ENCODE measurements around the gene SAPCD1.
"Not testable (repeated sequence)": the region's sequence is repeated elsewhere in the genome, so short reads cannot be mapped to it uniquely, and the experiment has no call there.

Gene SAPCD1

DNA sequence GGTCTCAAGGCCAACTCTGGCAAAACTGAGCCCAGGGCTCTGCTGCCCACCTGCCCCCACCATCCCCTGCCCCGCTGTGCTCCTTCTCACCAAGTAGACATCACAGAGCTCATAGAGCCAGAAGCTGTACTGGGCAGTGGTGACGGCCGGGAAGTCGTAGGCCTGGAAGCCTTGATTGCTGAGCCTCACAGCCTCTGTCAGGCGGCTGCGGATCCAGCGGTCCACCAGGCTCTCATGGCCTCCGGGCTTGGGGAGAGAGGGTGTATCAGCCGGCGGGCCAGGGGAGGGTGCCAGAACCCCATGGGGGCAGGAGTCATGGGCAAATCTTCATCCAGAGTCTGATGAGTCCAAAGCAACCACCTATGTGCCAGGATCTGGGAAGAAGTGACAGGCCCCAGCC lies 17.5 kb downstream of the SAPCD1 start:
- no peak for DNase-seq

GRCh38 chr6:31780507-31781243 lies 18.2 kb downstream of the SAPCD1 start:
- DNase-seq = no peak

- DNase-seq = no peak
Measured at GRCh38 chr6:31781244-31782125, 19.0 kb downstream of the SAPCD1 start.

- no peak for DNase-seq
Measured at GRCh38 chr6:31782126-31782855, 19.8 kb downstream of the SAPCD1 start.

DNA sequence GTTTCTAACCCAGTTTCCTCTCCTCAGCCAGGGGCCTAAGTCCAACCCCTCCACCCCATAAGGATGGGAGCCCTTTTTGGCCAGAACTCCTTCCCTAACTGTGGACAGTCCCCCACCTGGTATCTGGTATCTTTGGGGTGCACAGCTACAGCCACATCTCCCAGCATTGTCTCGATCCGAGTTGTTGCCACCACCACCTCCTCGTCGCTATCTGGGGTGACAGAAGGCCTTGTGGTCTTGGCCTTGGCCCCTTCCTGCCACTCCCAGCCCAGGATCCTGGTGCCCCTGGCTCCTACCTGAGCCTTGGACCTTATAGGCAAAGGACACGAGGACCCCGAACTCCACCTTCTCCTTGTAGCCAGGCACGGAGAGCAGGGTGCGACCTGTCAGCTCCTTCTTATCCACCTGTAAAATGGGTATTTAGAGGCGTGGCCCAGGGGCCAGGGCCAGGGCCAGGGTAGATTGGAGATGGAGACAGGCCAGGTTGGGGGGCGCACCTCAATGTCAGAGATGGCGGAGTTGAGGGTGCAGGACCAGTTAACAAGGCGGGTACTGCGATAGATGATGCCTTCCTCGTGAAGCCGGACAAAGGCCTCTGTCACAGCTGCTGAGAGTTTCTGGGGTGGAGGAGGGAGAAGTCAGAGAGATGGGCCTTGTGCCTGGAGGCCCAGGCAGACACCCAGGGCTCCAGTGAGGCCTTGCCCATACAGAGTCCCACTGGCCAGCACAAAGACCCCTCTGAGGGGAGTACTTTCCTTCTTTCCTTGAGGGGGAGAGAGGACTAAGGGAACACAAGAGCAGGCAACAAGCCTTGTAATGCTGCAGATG lies 21.9 kb downstream of the SAPCD1 start:
- no peak for DNase-seq

DNA sequence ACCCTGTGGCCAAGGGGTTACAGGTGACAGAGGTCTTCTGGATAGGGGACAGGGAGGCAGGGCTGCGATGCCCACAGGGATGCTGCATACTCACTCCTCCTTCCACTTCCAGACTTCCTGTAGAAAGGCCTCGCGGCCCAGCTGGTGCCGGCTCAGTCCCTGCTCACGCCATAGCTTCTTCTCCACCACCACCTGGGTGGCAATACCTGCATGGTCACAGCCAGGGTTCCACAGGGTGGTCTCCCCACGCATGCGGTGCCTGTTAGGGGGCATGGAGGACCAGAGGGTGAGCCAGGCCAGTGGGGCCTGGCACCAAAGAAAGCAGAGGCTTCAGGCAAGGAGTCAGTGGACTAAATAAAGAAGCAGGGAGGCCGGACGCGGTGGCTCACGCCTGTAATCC lies 23.0 kb downstream of the SAPCD1 start:
- no peak for DNase-seq

- DNase-seq = peak; percentile 57
Measured at GRCh38 chr6:31791324-31792089, 29.1 kb downstream of the SAPCD1 start.

GRCh38 chr6:31792090-31792374 lies 29.6 kb downstream of the SAPCD1 start:
- DNase-seq = no peak

GRCh38 chr6:31792761-31793171 lies 30.3 kb downstream of the SAPCD1 start:
- no peak for DNase-seq

DNA sequence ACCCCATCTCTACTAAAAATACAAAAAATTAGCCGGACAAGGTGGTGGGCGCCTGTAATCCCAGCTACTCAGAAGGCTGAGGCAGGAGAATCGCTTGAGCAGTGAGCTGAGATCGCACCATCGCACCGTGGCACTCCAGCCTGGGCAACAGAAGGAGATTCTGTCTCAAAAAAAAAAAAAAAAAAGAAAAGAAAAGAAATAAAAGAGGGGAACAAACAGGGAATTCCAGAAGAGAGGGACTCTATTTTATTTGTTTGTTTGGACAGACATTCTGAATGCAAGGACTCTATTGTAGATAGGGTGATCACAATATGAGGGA lies 31.4 kb downstream of the SAPCD1 start:
- not testable (repeated sequence) for DNase-seq

DNA sequence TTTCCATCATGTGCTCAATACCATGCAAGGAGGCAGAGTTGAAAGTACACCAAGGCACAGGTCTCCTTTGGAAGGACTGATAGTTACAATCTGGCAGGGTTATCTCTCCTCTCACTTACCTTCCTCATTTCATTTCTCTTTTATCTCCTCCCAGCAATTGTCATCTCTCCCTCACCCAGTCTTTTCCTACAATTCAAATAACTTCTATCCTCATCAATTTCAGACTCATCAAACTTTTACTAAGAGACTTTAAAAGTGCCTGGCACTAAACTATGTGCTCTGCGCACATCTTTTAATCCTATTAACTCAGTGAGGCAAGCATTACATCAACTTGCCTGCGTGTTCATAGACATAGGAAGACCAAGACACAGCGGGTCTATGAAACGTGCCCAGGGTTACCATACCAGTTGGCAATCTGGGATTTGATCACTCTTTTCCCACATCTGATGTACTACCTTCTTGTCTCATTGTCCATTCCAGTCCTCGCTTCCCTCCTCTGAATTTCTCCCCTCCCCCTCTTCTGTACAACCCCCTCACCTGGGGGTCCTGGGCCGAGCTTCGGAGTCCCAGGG lies 31.9 kb downstream of the SAPCD1 start:
- DNase-seq = no peak

DNA sequence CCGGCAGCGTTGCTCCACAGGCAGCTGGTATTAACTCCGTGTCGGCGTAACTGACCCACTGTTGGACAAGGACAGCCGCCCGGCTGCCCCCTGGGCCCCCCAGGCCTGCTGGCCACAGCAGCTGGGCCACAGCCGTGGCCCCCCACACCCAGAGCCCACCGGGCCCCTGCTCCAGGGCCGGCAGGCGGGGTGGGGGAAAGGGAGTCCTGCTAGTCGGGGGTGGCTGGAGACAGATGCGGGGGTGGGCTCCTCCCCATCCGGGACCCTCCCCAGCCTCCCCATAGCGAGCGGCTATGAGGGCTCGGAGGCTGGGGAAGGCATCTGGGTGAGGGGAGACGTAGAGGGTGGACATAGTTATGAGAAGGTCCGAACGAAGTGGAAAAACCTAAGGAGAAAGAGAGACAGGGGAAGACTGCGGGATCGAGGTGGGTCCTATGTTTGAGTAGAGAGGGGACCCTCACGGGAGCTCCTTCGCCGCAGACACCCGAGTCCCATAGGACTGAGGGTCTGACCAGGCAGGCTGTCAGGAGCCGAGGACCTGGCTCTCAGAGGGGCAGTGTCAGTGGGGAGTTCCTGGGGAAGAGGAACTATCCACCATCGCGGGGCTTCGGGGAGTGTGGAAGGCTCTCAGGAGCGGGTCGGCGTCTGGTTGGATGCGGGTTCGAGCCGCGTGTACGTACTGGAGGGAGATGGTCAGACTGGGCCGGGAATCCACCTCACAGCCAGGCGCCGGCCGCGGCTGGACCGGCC lies 32.6 kb downstream of the SAPCD1 start:
- no peak for DNase-seq

DNA sequence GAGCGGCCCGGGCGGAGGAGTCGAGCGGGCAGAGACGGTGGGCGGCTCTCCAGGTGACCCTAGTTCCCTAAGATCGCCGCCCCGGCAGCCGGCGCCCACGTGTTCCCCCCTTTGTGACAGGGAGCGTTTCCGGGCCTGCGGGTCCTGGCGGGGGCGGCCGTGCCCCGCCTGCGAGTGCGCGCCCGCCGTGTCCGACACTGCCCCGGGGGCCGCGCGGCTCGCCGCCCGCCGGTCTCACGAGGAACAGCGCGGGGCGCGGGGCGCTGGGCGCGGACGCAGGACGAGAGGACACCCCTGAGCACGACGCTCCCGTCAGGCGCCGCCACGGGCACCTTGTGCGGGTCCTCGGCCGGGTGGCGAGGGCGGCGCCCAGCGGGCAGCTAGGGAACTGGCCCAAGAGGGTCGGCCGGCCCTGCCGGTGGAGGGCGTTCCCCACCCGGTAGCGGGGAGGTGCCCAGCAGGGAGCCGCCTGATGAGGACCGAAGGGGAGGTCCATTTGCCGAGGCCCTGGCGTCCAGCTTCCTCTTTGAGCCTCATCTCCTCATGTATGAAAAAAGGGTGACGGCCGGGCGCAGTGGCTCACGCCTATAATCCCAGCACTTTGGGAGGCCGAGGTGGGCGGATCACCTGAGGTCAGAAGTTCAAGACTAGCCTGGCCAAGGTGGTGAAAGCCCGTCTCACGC lies 33.3 kb downstream of the SAPCD1 start, which contains the start of gene VARS1:
Gene VARS1, minus strand, starts transcription at position 137 of the 683 bp plus-strand sequence. CDS start 535 bp downstream, outside the sequence.
- DNase-seq = peak; percentile 92

DNA sequence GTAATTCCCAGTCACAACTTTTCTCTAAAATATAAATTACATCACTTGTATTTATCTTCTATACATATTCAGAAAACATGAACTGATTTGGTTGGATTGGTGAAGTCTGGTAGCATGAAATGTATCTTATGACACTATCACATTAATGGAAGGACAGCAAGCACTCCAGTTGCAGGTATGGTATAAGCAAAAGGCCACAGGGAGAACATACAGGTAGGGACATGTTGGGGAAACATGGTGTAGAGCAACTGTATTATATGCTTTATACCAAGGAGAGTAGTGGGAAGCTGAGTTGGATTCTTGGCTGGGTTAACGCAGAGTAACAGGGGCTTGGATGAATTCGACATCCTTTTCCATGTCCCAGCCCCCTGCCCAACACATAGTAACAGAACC lies 34.5 kb downstream of the SAPCD1 start:
- no peak for DNase-seq

DNA sequence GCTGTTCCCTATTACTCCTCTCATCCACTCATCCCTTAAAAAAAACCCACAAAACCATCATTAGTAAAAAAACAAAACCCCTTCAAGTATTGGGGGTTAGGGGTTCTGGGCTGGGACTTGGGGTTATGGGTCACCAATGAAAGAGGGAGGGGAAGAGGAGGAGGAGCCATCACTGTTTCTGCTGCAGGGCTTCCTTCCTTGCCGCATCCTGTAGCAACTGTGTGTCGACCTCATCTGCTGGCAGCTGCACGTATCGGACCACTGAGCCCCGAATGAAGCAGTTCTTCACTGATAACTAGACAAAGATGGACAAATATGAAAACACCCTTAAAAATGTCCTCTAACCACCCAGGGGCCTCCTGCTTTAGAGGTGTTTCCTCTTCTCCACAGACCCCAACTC lies 35.1 kb downstream of the SAPCD1 start:
- DNase-seq = peak; percentile 69

DNA sequence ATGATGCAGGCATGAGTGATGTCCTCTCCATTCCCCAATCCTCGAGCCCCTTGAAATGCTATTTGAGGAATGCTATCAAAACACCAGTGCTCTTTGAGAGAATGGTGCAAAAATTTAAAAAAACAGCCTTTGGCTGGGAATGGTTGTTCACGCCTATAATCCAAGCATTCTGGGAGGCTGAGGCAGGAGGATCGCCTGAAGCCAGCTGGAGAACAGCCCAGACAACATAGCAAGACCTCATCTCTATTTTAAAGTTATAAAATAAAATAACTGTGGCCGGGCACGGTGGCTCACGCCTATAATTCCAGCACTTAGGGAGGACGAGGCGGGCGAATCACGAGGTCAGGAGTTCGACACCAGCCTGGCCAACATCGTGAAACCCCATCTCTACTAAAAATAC lies 37.3 kb downstream of the SAPCD1 start:
- no peak for DNase-seq

DNA sequence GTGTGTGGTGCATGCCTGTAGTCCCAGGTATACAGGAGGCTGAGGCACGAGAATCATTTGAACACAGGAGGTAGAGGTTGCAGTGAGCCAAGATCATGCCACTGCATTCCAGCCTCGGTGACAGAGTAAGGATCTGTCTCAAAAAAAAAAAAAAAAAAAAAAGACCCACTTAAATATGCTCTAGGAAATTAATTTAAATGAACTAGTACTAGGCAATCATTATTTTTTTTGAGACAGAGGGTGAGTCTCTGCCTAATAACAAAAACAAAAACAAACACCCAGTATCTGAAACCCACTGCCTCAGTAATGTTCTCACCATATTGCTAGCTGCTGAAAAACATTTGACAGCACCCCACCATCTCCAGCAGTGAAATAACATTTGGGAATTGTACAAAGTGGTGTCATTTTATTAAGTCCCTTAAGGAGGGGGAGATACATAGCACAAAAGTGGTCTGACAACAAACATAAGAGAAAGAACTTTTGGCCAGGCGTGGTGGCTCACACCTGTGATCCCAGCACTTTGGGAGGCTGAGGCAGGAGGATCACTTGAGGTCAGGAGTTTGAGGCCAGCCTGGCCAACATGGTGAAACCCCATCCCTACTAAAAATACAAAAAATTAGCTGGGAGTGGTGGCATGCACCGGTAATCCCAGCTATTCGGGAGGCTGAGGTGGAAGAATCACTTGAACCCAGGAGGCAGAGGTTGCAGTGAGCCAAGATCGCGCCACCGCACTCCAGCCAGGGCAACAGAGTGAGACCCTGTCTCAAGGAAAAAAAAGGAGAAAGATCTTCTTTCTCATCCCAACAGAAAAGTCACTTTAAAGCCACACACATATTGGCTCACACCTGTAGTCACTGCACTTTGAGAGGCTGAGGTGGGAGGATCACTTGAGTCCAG lies 38.8 kb downstream of the SAPCD1 start:
- not testable (repeated sequence) for DNase-seq

GRCh38 chr6:31805939-31806469 lies 43.5 kb downstream of the SAPCD1 start:
- DNase-seq = no peak

Measured in activated CD4-positive, alpha-beta T cell treated with anti-CD3 and anti-CD28 coated beads, Interleukin-2, amount 50 U/mL, for 16 hours (primary cell).